NCI-H1694 (cell line): ENCODE measurements around the gene RRAS2.
"Not testable (repeated sequence)": the region's sequence is repeated elsewhere in the genome, so short reads cannot be mapped to it uniquely, and the experiment has no call there.

Experiments
- DNase-seq: peaks from one replicate; lab custom pipeline; 2025; lab: John Stamatoyannopoulos, UW

The RRAS2 gene

DNA sequence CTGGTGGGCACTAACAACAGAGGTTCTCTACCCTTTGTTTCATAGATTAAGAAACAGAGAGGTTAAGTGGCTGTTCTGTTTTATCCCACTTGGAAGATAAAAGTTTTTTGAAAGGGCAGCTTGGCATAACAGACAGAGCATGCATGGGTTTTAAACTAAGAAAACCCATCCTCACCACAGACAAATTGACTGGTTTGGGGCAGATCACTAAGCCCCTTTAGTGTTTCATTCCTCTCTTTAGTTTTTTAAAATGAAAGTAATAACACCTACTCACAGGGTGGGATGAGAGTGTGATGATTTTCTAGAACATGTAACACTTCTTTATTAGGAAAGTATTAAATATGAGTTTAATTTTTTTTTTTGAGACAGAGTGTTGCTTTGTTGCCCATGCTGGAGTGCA lies 12.3 kb upstream of the RRAS2 start:
- DNase-seq: no peak

DNA sequence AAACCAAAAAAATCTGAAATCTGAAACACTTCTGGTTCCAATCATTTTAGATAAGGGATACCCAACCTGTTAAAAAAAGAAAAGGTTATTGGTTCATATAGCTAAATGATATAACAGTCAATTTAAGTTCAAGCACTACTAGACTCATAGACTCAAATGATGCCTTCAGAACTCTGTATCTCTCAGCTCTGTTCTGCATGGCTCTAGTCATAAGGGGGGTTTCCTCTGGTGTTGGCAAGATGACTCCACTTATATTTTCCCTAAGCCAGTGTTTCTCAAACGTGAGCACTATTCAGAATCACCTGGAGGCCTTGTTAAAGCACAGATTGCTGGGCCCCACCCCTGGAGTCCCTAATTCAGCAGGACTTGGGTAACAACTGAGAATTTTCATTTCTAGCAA lies 11.5 kb upstream of the RRAS2 start:
- DNase-seq: no peak

GRCh38 chr11:14369598-14369997 lies 10.6 kb upstream of the RRAS2 start:
- no peak for DNase-seq

GRCh38 chr11:14366936-14367335 lies 8.0 kb upstream of the RRAS2 start:
- no peak for DNase-seq

DNA sequence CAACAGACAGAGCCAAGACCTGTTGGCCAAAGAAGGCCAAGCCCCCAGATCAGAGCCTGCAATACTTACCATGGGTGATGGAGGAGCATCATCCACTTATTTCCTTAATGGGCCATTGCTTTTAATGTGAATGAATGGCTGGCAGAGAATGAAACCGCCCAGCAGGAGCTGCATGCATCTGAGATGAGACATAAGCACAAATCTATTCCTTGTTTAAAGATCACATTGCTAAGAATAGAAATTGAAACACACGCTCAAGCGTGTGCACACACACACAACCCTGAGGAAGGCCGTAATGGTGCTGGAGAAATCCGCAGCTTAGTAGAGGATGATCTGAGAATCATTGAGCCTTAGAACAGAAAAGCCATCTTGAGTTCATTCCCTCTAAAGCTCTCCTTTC lies 5.3 kb upstream of the RRAS2 start:
- DNase-seq: no peak

GRCh38 chr11:14362611-14363010 lies 3.6 kb upstream of the RRAS2 start:
- DNase-seq: no peak

- DNase-seq: no peak
Observed at GRCh38 chr11:14361951-14362350, 3.0 kb upstream of the RRAS2 start.

GRCh38 chr11:14360976-14361375 lies 2.0 kb upstream of the RRAS2 start:
- no peak for DNase-seq

- DNase-seq: no peak
Observed at GRCh38 chr11:14359501-14360031, 583 bp upstream of the RRAS2 start.

- no peak for DNase-seq
Observed at GRCh38 chr11:14357881-14358728, 878 bp downstream of the RRAS2 start.

- DNase-seq: no peak
Observed at GRCh38 chr11:14356342-14356741, 2.6 kb downstream of the RRAS2 start.

- DNase-seq: not testable (repeated sequence)
Observed at GRCh38 chr11:14354604-14355003, 4.4 kb downstream of the RRAS2 start.

- DNase-seq: no peak
Observed at GRCh38 chr11:14350716-14351238, 8.2 kb downstream of the RRAS2 start.

GRCh38 chr11:14350215-14350614 lies 8.8 kb downstream of the RRAS2 start:
- no peak for DNase-seq

DNA sequence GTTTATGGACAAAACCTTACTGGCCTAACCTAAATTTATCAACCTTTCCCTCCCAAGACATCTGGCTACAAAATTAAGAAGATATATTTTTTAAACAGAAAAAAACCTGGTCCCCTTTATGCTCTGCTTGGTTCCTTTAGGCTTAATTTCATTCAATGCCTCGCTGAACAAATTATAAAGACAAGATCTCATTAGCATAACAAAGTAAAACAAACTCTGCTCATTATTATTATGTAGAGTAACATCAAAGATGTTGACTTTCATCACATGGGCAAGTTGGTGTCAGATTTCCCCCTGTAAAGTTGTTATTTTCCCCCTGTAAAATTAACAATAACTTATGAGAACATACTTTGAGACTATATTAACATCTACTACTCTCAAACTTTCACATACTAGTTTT lies 11.0 kb downstream of the RRAS2 start:
- no peak for DNase-seq

- DNase-seq: no peak
Observed at GRCh38 chr11:14347494-14347893, 11.5 kb downstream of the RRAS2 start.

- DNase-seq: no peak
Observed at GRCh38 chr11:14346303-14346955, 12.6 kb downstream of the RRAS2 start.

GRCh38 chr11:14345668-14346067 lies 13.3 kb downstream of the RRAS2 start:
- no peak for DNase-seq

DNA sequence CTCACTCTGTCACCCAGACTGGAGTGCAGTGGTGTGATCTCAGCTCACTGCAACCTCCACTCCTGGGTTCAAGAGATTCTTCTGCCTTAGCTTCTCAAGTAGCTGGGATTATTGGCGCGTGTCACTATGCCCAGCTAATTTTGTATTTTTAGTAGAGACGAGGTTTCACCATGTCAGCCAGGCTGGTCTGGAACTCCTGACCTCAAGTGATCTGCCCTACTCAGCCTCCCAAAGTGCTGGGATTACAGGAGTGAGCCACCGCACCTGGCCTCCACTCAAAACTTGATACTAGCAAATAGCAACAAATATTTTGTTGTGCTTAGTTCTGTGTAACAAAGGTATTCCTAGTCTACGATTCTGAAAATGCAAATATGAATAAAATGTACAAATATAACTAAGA lies 14.0 kb downstream of the RRAS2 start:
- not testable (repeated sequence) for DNase-seq

GRCh38 chr11:14342906-14343305 lies 16.1 kb downstream of the RRAS2 start:
- no peak for DNase-seq

DNA sequence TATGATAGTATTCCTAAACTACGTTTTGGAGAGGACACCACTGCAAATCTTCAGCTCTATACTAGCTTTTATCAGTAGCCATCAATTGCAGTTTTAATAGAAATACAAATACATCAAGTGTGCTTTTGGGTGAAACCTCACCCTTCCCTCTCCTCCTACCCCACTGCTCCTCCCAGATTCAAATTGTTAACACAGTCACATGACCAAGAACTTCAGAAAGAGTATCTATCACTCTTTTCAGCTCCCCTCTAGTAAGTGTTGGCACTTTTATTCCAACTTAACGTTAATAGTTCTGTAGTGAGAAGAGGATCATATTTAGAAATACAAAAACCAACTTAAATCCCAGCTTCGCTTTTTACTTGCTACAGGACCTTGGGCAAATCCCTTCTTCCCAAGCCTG lies 17.0 kb downstream of the RRAS2 start:
- no peak for DNase-seq

GRCh38 chr11:14340721-14341120 lies 18.3 kb downstream of the RRAS2 start:
- no peak for DNase-seq

DNA sequence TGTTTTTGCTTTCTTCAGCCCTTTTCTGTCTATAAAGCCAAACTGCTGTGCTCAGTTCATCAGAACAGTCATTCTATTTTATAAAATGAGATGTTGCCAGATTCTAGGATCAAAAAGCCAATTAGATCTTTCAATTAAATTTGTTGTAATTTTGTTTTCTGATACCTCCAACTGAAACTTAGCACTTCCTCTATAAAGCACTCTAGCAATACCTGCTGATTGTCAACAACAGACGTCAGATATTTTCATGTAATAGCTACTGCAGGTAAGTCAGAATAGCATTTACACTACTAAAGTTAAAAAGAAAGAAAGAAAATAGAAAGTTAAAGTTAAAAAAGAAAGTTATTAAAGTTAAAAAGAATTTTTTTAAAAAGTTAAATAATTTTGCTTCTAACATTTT lies 19.6 kb downstream of the RRAS2 start:
- DNase-seq: no peak
